NK-92 (cell line): ENCODE measurements around the gene ITGA11.

Experiments used
- DNase-seq: peaks from one replicate; lab custom pipeline; 2025; ENCODE audit not compliant: unreplicated experiment; lab: John Stamatoyannopoulos, UW

ITGA11 gene

DNA sequence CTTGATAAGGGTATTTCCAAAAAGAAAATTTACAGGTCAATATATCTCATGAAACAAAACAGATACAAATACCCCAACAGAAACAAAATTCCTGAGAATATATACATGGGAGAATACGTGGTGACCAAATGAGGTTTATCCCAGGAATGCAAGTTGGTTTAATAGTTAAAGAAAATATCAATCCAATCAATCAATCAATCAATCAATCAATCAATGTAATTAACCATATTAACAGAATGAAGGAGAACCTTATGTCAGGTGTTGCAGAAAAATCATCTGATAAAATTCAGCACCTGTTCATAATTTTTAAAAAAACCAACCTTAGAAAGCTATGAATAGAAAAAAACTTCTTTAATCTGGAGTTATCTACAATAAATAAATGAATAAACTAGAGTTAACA, 35.9 kb downstream of the ITGA11 start:
- DNase-seq, result no peak

DNA sequence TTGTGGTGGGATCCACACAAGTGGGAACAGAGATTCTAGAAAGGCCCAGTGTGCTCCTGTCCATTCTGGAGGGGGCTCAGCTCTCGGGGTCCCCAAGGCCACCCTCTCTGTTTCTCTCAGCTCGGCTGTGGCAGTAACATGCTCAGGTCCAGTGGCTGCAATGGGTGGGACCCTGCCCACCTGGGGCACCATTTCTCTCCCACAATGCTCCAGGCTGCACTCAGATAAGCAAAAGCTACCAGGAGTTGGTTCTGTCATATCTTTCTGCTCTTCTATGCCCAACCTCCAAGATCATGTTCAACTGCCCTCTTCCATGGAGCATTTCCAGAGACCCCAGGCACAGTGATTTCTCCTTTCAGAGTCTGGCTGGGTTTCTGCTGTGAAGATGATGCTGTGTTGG, 40.8 kb downstream of the ITGA11 start:
- DNase-seq, result no peak

DNA sequence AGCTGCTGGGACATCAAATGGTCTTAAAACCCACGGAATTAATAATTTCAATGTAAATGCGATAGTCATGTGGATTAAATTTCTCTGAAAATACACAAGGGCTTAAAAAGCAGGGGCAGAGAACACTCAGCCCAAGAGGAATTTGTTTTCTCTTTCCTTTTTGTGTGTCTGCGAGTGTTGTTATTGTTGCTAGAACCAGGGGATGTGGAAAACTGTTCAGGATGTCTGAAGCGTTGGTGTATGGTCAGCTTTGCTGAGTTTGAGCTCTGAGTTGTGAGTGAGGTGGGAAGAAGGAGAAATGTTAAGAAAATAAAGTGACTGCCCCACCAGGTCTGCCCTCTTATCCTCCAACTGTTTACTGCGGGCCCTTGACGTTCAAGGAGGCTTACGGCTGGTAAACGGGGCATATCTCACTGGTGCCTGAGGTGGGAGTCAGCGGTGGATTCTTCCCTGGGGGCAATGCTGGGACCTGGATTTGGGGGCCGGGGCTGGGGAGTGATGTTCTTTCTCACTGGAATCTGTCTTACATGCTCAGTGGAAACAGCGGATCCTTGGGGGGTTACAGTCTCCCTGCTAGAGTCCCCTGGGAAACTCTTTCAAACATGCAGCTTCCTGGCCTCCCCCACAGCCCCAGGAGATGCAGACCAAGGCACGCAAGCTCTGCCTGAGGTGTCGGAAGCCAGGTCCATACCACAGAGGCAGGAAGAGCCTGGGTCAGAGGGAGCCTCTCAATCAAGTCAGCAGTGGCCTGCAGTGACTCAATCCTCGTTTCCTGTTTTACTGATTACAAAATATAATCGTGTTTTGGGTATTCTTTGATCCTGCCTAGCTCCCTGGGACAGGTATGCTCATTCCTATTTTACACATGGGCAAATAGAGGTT, 41.8 kb downstream of the ITGA11 start:
- no peak for DNase-seq

DNA sequence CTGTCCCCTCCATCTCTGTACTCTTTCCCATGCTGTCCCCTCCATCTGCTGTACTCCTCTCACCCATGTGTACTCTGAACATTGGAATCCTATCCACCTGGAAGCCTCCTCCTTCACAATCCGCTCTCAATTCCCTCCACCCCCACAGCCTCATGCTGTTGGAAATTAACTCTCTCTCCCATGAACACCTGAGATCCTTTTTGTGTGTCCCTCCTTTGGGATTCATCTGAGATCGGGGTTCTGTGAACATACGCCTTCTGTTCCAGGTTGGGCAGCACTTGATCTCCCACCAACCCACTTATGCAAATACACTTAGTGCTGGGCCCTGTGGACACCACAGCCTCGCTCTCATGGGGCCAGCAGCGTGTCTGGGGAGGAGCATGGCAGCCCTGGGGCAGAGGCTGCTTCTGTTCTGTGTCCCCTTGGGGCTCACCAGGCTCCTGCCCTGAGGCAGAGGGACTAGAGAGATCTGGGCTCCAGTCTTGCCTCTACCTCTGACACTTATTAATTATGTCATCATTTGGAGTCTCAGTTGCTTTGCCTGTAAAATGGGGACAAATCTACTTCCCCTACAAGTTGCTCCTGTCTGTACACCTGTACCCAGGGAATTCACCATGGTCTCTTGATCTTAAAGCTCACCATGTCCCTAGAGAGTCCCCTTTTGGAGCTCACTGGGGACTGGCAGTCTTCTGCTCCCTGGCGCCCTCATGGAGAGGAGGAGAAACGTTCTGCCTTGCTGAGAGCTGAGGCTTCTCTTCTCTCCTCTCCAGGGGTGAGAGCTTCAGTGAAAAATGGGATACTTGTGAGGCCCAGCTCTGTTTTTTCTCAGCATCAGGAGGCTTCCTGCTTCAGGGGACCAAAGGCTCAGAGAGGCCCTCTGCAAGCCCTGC, 42.7 kb downstream of the ITGA11 start:
- no peak for DNase-seq

DNA sequence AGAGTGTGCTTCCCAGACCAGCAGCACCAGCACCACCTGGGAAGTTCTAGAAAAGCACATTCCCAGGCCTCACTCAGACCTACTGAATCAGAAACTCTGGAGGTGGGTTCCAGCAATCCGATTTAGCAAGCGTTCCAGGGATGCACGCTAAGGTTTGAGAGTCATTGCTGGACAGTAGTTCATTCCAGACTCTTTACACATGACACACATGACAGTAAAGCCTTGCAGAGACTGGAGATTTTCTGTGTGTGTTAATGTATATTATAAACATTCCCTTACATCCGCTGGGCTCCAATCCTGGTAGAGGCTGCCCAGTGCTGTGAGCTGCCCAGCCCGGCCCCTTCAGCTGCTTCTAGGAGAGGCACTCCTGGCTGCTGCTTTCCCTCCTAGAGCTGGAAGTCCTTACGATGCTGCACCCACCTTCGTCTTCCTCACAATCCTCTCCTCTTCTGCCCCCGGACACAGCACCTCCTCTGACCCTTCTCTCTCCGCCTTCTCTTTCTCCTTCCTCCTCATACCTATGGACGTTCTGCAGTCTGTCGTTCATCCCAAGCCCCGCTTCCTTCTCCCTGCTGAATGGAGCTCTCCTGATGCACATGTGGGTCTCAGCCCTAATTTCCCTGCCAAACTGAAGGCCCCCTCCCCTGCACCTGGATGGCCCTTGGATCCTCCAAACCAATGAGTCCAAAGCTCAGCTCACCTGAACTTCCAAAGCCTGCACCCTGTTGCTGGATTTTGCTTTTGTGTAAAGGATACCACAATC, 44.4 kb downstream of the ITGA11 start:
- DNase-seq, result no peak

DNA sequence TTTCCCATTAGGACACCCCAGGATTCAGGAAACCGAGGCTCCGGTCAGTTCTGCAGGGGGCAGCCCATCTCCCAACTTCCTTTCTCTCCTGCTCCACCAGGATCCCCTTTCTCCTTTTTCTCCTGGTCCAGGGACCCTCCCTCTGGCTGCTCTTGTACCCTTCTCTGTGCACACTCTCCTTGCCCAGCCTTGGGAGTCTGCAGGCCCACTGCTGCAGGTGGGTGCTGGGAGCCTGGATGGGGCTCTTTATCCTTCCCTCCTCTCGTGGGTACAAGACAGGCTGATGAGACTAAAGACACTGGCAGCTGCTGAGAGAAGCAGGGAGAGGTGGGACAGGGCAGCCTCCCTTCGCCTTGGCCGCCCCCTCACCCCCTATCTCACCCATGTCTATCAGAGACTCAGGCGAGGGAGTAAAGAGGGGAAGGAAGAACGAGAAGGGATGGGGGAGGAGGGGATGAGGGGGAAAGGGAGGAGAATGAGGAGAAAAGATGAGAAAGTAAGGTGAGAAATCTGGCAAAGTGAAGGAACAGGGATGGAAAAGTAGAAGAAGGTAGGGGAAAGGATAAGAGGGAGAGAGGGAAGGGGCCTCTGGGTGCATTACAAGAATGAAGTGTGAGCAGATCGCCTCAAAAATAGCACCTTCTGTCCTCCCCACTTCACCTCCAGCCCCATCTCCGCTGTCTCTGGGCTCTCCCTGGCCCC, 45.2 kb downstream of the ITGA11 start:
- DNase-seq, result no peak

DNA sequence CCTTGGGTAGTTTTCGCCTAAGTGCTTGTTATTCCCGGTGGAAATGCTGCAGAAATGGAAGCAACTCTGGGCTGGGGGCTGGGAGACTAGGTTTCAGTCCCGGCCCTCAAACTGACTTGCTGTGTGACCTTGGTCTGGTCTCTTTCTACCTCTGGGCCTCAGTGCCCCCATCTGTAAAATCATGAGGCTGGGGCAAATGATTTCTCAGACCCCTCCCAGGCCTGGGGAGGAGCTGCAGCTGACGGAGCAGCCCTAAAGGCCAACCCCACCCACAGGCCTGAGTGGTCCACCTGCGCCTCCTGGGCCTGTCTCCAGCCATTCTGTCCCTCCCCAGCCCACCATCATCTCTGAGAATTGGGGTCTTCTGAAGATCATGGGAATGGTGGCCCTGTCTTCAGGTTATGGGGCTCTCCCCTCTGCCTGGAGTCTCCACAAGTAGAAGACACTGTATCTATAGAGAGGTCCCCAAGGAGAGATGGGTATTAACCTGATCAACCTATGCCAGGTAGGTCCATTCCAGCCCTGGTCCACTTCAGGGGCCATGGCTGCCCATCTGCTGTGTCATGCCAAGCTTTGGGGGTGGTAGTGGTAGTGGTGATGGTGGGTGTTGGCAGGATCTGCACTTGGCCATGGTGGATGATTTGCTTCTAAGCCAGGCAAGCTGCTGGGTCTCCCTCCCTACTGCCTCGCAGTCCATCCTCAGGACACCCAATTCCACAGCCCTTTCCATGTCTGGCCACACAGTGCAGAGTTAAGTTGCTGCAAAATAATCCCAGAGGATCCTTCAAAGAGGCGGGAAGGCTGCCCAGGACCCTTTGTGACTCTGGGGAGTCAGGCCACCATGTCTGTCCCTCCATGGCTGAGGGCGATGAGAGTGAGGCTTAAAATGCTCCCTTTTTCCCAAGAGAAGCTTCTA, 46.0 kb downstream of the ITGA11 start:
- DNase-seq, result no peak

DNA sequence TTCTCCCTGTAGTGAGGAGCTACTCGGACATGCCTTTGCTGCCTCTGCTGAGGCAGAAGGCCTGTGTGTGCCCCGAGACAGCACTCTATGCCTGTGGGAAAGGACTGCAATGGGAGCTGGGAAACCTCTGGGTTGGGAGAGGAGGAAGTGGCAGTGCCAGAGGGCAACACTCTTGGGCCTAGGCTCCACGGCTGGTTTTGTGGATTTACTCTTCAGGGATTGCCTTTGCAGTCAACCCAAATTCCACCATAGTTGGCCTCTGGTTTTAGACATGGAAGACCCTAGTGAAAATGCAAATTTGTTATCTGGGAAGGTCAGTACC, 46.8 kb downstream of the ITGA11 start:
- no peak for DNase-seq

DNA sequence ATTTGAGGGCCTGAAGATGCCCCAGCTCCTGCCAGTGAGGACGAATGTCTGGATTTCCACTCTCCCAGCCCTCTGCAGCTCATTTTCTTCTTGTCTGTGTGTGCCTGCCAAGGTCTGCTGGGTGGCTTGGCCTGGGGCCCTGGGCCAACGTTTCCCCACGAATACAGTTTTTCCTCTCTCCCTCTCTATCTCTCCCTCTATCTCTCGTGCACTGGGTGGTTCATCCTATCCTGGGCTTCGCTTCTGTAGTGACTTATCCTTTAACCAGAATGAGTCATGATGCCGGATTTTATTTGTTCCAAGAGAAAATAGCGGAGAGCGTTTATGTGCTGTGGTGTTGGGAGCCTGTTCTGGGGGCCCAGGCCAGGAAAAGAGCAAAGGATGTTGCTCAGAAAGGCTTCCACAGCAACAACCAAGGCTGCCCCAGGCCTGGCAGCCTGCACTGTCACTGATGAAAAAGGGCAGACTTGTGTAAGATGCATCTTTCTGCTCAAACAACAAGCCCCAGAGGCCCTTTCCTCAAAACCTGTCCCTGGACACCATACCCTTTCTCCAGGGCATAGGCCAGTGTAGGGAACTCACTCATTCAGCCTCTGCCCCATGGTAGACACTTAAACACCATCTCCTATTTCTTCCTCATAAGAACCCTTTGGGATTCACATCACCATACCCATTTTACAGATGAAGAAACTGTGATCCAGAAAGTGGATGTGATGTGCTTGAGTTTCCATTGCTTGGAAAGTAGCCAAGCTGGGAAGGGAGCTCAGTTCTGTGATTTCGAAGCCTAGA, 47.3 kb downstream of the ITGA11 start:
- DNase-seq, result no peak

DNA sequence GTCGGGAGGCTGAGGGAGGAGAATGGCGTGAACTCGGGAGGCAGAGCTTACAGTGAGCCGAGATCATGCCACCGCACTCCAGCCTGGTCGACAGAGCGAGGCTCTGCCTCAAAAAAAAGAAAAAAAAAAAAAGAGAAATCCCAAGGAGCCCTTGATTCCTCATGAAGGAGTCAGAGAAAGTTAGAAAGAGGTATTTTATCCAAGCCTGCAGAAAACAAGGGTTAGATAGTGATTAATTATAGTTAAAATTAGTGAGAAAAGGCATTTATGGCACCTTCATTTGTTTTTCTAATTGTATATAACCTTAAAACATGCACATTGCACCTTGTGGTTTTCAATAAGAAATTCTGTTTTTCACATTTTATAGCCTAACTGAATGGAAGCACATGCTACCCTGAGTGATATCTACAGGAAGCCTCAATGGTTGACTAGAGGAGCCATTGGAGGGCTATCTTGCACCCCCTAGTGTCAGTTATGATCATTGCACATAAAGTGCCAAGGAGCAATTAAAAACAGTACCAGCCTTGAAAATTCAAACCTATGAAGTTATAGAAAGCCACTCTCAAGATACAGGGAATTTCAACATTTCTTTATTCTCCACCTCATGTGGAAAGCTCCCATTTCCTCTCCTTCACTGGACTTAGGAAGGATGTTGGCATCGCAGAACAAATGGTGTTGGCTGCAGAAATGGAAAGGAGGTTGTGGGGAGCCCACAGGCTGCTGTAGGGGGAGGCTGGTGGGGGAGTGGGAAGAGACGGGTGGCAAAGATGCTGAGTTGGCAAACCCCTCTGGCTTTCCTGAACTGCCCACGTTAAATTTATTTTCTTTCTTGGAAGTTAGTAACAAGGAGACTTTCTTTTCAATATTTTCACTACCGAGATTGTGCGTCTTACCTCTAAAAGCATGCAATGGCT, 48.5 kb downstream of the ITGA11 start:
- no peak for DNase-seq

DNA sequence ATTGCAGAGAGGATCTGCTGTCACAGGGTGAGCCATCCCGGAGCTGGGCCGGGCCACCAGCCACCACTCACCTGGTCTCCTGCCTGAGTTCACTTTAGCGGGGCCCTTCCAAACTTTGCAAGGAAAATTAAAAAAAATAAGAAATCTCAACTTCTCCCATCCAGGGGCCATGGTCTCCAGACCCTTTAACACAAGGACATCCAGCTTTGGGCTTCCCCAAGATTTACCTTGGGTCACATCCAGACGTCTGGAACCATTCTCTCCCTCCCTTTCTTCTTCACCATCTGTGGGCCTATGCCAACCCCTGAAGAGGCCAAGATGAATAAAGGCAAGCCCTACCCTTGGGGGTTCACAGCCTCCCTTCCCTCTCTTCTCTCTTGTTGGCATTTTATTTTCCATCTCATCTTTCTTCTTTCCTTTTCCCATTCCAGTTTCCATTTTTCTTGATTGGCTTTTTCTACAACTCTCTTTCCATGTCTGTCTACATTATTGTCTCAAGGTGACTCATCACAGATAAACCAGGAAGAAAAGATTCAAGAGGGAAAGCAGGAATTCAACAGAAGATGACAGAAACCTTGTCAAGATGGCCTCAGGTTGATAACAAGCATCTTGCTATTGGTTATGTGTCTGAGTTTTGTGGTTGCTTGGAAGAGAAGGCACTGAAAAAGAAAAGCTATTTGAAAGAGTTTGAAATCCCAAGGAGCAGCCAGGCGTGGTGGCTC, 49.5 kb downstream of the ITGA11 start:
- no peak for DNase-seq

DNA sequence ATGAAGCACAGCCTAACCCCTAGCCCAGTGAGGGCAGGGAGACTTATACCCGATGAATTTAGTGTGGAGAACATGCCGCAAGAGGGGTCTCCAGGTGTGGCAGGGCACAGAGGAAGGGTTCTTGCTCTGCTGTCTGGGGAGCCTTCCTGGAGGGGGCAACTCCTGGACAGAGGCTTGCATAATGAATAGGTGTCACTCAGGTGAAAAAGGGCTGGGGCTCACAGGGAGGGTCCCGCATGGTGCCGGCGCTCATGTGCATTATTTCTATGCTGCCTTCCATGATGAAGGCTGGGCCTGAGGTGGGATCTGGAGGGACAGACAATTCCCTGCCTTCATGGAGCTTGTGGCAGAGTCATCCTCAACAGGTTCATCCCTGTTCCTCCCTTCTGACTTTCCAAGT, 51.5 kb downstream of the ITGA11 start:
- DNase-seq, result no peak

DNA sequence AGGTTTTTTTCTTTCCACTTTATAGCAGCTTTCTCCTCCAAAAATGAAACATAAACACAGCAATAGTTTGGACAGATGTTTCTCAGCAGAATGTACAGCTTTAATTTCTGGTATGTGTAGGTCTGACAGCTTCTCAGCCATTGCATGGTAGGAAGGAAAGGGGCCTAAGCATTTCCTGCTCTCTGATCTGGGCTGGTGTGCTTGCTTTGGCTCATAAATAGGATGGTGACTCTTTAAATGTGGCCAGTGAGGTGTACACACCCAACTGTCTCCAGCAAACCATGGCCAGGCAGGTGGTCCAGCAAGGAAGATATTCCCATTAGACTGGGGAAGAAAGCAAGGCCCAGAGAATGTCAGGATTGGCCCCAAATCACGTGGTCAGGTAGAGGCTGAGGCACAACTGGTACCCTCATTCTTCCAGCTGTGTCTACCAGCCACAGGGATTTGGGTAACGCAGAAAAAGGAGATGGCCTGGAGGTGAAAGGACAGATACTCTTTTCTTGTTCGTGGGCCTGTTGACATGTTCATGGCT, 52.1 kb downstream of the ITGA11 start:
- no peak for DNase-seq

DNA sequence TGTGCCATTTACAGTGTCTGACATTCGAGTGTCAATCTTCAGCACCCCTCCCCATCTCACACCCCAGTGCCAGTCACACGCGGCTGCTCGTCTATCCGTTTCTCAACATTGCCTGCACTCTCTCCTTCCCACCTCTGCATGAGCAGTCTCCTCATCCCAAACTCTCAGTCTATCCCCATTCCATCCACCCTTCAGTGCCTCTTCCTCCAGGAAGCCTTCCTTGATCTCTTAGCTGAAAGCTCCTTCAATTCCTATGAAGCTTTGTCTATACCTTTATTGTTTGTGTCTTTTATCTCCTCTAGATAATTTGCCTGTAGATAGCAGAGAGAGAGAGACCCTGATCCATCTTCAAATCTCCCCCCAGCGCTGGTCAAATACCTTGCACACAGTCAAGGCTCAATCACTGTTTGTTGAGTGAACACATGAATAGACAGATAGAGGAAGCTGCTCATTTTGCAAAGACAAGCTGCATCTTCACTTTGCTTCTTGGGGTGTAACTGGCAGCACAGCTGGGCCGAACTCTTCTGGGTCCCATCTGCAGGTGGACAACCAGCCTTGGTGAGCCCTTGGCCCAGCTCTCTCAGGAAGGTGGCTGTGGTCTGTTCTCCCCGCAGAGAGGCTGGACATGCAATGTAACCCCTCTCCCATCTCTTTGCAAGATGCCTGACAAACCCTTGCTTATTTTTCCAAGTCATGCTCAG, 52.8 kb downstream of the ITGA11 start:
- no peak for DNase-seq

DNA sequence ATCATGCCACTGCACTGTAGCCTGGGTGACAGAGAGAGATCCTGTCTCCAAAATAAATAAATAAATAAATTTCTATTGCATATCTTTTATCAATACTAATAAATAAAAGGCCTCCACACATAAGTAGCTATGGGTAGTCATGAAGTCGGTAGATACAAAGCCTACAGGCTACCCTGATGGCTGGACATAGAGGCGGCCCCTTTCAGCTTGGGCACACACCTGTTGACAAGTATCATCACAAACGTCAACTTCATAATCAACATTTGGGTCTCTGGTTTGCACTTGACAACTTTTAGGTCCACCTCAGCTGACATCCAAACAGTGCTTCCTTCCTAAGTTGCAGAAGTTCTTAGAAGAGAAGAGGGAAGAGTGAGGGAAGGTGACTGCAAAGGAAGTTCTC, 53.4 kb downstream of the ITGA11 start:
- no peak for DNase-seq

DNA sequence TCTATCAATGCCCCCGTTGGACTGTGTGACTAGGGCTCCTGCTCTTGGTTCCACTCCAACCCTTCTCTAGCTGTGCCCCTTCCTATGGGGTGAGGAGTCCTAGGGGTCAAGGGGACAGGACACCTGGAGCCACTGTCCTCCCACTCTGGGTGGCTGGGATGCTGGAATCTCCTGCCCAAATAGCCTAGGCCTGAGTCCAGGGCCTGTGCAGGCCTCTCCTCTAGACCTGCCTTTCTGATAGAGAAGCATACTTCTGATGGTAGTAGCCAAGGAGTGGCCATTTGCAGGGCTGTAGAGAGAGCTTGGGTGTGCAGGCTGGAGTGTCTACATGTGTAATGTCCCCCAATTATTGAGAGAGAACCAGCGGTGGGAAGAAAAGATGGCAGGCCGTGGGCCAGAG, 54.2 kb downstream of the ITGA11 start:
- no peak for DNase-seq
